Cardiac muscle cell (in vitro differentiated cells and primary cell): ENCODE data around the gene TBXAS1. TPM values are rescaled to one million over a fixed set of nuclear protein-coding genes. Genes with fewer than 3 reads are reported as not detected.

Source experiments
- DNase-seq, 2 donors: peaks; one replicate each; pipeline versions ENCODE4 v3.0.0 to v3.0.0-alpha.2; 2010 to 2017; ENCODE audit warnings: low read depth in 1 of 2, low spot score in 1 of 2
- H3K27ac ChIP-seq: fragments of 200-600 bp; sonication (generic); 2 replicates; pipeline ENCODE4 v1.5.1; 2016
- H3K27me3 ChIP-seq: fragments of 200-600 bp; sonication (generic); 2 replicates; pipeline ENCODE4 v1.6.0; 2016; ENCODE audit warnings: control low read depth
- H3K36me3 ChIP-seq: fragments of 200-600 bp; sonication (generic); 2 replicates; pipeline ENCODE4 v1.5.1; 2016; ENCODE audit warnings: control low read depth
- H3K4me1 ChIP-seq: fragments of 200-600 bp; sonication (generic); 2 replicates; pipeline ENCODE4 v1.8.1; 2017; ENCODE audit warnings: low read depth, mild to moderate bottlenecking, mixed run types
- H3K4me3 ChIP-seq: fragments of 200-600 bp; sonication (generic); 2 replicates; pipeline ENCODE4 v1.5.1; 2016; ENCODE audit warnings: mild to moderate bottlenecking
- H3K9me3 ChIP-seq: fragments of 200-600 bp; sonication (generic); 2 replicates; pipeline ENCODE4 v1.5.1; 2017; ENCODE audit warnings: low read depth, mild to moderate bottlenecking, control low read depth
- CTCF ChIP-seq: IDR thresholded peaks from 2 replicates; pipeline ENCODE4 v1.5.1; 2012; ENCODE audit warnings: low read depth, mild to moderate bottlenecking, low read length
- polyA plus RNA-seq: library from polyadenylated mRNA; unstranded; fragments of >200 nt; fragmentation: Nextera tagmentation; extraction: Ambion mirVana; gene quantifications from 2 replicates; pipeline ENCODE4 v1.2.1, GENCODE V29; 2016
- total RNA-seq: library from RNA; depleted of rRNA; stranded (reverse); fragments of >200 nt; gene quantifications from 2 replicates; pipeline ENCODE4 v1.2.3, GENCODE V29; 2016

The TBXAS1 gene
- total and polyA plus RNA-seq, 2 experiments from 2014 or later = 0.83 to 6.2 TPM

DNA sequence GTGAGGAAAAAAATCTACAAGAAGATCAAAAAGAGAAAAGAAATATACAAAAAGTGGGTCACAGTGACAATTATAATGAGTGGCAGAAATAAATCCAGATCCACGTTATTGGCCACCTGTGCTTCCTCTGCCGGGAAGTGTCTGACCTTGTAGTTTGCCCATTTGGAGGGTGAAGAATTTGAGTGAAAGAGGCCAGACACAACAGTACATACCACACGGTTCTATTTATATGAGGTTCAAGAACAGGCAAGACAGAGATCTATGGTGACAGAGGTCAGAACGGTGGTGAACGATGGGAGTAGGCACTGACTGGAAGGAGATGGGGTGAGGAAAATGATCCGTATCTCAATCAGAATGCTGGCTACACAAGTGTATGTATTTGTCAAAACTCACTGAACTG lies 216.6 kb downstream of the TBXAS1 start:
- no peak for TF ChIP-seq CTCF
- peak in 1 of 2 donors; percentile 57 for DNase-seq
- Histone ChIP-seq H3K27ac (peak overlapping the region; percentile 62), H3K36me3 (no peaks in the 10 kb centered on the region), H3K27me3 (no peaks in the 10 kb centered on the region), H3K9me3 (no peaks in the 10 kb centered on the region), H3K4me1 (peaks cover 23% of the 10 kb centered on the region), H3K4me3 (no peak overlapping the region)

GRCh38 chr7:140047197-140047596 lies 218.1 kb downstream of the TBXAS1 start:
- Histone ChIP-seq H3K4me1 (peaks cover 23% of the 10 kb centered on the region), H3K9me3 (no peaks in the 10 kb centered on the region), H3K27ac (no peak overlapping the region), H3K27me3 (no peaks in the 10 kb centered on the region), H3K4me3 (no peak overlapping the region), H3K36me3 (no peaks in the 10 kb centered on the region)
- no peak for TF ChIP-seq CTCF
- no peak for DNase-seq

- TF ChIP-seq CTCF = no peak
Observed at GRCh38 chr7:140048138-140048537, 219.1 kb downstream of the TBXAS1 start.

GRCh38 chr7:140048989-140049338 lies 219.9 kb downstream of the TBXAS1 start:
- Histone ChIP-seq H3K27me3 (no peaks in the 10 kb centered on the region), H3K36me3 (no peaks in the 10 kb centered on the region), H3K4me3 (no peak overlapping the region), H3K4me1 (peaks cover 23% of the 10 kb centered on the region), H3K9me3 (no peaks in the 10 kb centered on the region), H3K27ac (no peak overlapping the region)
- no peak for TF ChIP-seq CTCF
- DNase-seq = no peak

More at GRCh38 chr7:140048138-140048537, 219.1 kb downstream of the TBXAS1 start:
- Histone ChIP-seq H3K4me3 (no peak overlapping the region), H3K27ac (no peak overlapping the region), H3K27me3 (no peaks in the 10 kb centered on the region), H3K36me3 (no peaks in the 10 kb centered on the region), H3K4me1 (peaks cover 23% of the 10 kb centered on the region), H3K9me3 (no peaks in the 10 kb centered on the region)
- DNase-seq = peak in 1 of 2 donors; percentile 59

GRCh38 chr7:140049339-140050024 lies 220.4 kb downstream of the TBXAS1 start:
- DNase-seq = peak in 1 of 2 donors; percentile 22
- Histone ChIP-seq H3K4me3 (no peak overlapping the region), H3K27ac (no peak overlapping the region), H3K9me3 (no peaks in the 10 kb centered on the region), H3K27me3 (no peaks in the 10 kb centered on the region), H3K36me3 (no peaks in the 10 kb centered on the region), H3K4me1 (peaks cover 23% of the 10 kb centered on the region)
- TF ChIP-seq CTCF = no peak
